Fibroblast of pulmonary artery (primary cell): ENCODE measurements around the gene CILP2.

Experiments used
- DNase-seq: peaks from one replicate; pipeline ENCODE4 v3.0.0-alpha.2; 2010; ENCODE audit warnings: low read depth
- H3K4me3 ChIP-seq: replicated peaks from 2 replicates; pipeline ENCODE4 v1.5.1; 2011; ENCODE audit warnings: low read depth, mild to moderate bottlenecking, control low read depth, low read length, moderate library complexity
- TF ChIP-seq, protein P1 (sequence below): IDR thresholded peaks from 2 replicates; pipeline ENCODE4 v1.5.1; 2011; ENCODE audit warnings: mild to moderate bottlenecking, control low read depth, low read length, inconsistent platforms; ENCODE audit errors: missing control alignments

The CILP2 gene

GRCh38 chr19:19594381-19594780 lies 56.3 kb downstream of the CILP2 start:
- H3K4me3 ChIP-seq: no peak overlapping the region
- TF ChIP-seq, protein P1, sequence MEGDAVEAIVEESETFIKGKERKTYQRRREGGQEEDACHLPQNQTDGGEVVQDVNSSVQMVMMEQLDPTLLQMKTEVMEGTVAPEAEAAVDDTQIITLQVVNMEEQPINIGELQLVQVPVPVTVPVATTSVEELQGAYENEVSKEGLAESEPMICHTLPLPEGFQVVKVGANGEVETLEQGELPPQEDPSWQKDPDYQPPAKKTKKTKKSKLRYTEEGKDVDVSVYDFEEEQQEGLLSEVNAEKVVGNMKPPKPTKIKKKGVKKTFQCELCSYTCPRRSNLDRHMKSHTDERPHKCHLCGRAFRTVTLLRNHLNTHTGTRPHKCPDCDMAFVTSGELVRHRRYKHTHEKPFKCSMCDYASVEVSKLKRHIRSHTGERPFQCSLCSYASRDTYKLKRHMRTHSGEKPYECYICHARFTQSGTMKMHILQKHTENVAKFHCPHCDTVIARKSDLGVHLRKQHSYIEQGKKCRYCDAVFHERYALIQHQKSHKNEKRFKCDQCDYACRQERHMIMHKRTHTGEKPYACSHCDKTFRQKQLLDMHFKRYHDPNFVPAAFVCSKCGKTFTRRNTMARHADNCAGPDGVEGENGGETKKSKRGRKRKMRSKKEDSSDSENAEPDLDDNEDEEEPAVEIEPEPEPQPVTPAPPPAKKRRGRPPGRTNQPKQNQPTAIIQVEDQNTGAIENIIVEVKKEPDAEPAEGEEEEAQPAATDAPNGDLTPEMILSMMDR: no peak
- DNase-seq: no peak

- TF ChIP-seq, protein P1: no peak
- DNase-seq: peak; percentile 14
- H3K4me3 ChIP-seq: no peak overlapping the region
Observed at GRCh38 chr19:19595171-19595701, 57.2 kb downstream of the CILP2 start.
